ENCODE measurements around the gene RENBP.

The RENBP gene

DNA sequence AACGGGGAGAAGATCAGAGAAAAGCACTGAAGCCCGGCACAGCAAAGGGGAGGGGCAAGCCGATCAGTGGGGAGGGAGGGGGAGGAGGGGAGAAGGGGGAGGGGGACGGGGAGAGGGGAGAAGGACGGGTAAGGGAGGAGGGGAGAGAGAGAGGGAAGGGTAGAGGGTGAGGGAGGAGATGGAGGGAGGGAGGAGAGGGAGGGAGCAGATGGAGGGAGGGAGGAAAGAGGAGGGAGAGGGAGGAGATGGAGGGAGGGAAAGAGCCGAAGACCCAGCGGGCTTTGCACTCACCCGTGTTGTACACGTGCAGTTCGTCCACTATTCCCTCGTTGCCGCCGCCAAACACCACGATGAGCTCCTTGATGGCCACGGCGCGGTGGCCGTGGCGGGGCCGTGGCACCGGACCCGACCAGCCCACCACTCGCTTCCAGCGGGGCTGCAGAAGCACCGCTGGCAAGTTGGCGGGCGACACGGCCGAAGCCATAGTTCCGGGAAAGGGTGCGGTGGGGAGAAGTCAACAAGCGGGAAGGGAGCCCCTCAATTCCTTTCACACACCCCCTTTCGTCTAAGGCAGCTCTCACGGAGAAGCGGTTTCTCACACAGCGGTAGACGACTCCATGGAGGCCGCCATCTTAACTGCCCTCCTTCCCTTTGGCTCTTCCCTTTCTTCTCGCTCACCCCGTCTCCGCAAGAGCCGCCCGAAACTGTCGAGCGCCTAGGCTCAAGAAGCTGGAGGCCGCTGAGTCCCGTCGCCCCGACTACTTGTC, 26.1 kb upstream of the RENBP start:
- DNase-seq (ENCODE audit: low spot score) = peak; percentile 59

DNA sequence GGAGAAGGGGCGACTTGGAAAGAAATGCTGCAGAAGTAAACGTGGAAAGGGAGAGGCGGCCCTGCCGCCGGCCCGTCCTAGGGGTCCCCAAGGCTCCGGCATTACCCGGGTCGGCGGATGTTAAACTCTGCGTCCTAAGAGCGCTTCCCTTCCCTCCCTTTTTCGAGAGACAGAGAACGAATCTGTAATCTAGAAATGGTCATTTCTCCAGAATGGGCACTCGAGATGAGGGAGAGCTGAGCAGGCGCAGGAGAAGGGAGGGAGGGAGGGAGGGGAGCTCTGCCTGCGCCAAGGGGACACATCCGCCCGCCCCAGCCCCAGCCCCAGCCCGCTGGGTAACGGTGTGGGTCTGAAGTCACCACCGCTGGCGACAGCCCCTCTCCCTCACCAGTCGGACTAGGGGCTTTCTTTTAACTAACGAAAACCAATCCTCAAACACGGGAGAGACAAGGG, 25.5 kb upstream of the RENBP start:
- DNase-seq (ENCODE audit: low spot score) = no peak

GRCh38 chrX:153969125-153969903, 24.9 kb upstream of the RENBP start:
- DNase-seq (ENCODE audit: low spot score) = peak; percentile 7

DNA sequence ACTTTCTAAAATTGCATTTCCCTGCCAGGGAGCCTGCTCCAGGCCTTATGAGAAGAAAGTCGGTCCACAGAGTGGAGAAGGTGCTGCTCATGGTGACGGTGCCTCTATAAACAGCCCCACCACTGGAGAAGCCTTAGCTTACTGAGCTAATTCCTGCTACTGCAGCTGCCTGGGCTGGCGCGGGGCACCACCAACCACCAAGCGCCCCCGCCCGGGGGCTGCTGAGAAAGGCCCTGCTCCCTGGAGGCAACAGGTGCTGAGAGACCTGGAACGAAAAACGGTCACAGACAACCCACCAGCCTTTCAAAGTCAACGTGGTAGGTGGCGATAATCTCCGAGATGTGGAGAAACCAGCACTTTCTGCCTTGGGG, 24.3 kb upstream of the RENBP start:
- DNase-seq (ENCODE audit: low spot score) = peak; percentile 31

GRCh38 chrX:153968255-153968654, 23.8 kb upstream of the RENBP start:
- no peak for DNase-seq (ENCODE audit: low spot score)

DNA sequence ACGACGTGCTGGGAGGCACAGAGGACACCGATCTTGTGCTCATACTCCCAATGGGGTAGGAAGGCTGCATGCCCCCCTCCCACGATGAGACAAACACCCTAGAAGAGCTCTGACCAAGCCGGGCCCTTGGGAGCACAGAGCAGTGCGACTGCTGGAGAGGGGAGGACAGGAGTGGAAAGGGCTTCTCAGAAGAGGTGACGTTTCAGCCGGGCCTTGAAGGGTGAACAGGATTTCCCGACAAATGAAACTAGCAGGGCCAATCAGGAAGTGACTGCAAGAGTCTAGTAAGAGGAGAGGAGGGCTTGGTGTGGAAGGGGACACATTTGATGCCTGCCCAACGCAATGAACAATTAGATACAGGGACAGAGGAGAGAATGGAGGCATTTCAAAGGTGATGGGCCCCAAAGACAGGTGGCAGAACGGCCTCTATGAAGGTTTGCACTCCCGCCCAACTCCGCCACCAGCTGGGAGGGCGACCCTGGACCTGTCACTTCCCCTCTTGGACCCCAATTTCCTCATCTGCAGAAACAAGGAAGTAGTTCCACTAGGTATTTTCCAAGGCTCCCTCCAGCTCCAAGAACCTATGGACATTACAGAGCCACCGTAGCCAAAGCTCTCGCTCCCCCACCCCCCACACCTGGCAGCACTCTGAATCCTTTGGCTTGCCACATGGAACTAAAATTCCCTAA, 23.2 kb upstream of the RENBP start:
- DNase-seq (ENCODE audit: low spot score) = no peak

DNA sequence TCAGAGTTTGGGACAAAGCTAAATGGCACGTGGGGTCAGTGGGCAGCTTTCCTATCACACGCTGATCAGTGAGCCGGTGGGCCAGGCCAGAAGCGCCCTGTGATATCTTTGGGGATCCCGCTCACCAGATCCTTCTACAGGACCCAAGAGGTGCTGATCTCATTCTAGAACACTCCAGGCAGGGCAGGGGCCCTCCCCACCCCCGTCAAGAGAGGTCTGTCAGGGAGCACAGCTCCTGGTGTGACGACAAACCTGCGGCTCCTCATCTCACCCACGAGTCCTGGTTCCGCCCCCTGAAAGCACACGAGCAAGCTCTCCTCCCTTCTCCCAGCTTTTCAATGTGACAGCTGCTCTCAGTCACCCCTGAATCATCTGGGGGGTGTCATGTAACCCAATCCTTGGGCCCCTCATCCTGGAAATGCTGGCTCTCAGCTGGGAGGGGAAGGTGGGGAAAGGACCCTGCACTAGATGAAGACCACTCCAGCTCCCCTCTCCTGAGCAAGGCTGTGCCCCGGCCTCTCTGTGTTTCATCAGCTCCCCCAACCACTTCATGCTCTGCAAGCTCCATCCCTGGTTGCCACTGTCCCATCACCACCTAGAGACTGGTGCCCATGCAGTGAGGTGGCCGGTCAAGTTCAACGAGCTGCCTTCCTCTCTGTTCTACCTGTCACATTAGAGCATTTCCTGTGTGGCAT, 22.5 kb upstream of the RENBP start:
- DNase-seq (ENCODE audit: low spot score) = no peak

DNA sequence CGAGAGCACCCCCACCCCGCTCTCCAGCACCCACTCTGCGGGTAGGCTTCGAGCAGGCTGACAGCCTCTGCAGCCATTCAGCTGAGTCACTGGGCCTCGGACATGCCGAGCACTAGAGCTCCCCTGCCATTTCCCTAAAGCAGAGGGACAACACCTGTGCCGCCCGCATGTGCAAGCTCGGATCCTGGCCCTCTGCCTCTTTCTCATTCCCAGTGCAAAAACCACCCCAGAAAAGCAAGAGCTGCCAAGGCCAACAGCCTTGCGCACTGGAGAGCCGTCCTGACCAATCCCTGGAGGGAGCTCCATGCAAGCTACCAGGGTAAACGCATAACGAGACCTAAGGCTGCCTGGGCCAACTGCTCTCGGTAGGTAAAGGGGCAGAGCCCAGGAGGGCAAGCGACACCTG, 21.8 kb upstream of the RENBP start:
- DNase-seq (ENCODE audit: low spot score) = no peak

- no peak for DNase-seq (ENCODE audit: low spot score)
Measured at GRCh38 chrX:153965406-153965805, 21.0 kb upstream of the RENBP start.

DNA sequence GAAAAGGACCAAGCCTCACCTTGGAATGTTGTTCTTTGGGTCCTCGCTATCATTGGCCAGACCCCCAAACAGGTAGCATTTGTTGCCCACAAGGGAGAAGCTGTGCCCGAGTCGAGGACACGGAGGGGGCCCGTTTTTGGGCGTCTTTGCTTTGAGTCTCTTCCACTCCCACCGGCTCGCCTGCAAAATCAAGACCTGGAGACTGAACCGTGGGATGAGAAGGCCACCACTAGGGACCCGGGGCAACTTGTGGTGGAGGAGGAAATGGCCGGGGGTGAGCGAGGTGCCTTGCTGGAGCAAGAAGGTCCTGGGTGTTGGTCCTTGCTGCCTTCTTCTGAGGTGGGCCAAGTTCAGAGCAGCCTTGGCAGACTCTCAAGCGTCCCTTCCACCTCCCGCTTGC, 19.7 kb upstream of the RENBP start:
- no peak for DNase-seq (ENCODE audit: low spot score)

GRCh38 chrX:153963546-153963945, 19.1 kb upstream of the RENBP start:
- DNase-seq (ENCODE audit: low spot score) = no peak

- DNase-seq (ENCODE audit: low spot score) = no peak
Measured at GRCh38 chrX:153961292-153961691, 16.8 kb upstream of the RENBP start.

DNA sequence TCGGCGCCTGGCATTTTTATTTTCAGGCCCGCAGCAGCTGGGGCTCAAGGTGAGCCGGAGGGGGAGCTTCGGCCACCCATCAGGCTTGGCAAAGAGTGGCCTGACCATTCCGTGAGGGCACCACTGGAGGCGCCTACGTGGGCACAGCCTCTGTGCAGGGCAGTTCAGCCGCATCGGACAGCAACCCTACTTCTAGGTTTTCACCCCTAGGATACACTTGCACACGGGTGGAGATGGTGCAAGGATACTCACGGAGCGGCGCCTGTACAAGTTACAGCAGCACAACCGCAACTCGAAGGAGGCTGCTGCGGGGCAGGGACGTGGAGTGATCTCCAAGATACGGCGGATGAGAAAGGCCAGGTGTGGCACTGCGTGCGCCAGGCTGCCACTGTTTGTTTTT, 16.3 kb upstream of the RENBP start:
- no peak for DNase-seq (ENCODE audit: low spot score)

GRCh38 chrX:153960077-153960476, 15.6 kb upstream of the RENBP start:
- no peak for DNase-seq (ENCODE audit: low spot score)

- DNase-seq (ENCODE audit: low spot score) = no peak
Measured at GRCh38 chrX:153959649-153960048, 15.2 kb upstream of the RENBP start.

DNA sequence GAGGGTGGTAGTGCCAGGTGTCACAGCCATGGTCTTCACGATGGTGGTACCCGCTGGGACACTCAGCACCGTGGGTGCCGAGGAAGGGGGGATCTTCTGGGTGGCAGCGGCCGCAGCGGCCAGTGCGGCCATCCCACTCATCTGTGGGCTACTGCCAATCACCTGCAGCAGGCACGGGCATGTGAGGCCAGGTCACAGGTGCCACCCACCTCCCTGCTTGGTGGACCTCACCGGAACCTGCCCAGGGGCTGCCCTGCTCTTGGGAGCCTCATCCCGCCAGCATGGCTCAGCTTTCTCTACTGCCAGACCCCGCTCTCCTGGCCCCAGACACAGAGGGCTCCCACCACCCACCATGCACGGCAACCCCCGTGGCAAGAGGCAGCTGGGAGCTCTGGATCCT, 14.2 kb upstream of the RENBP start:
- DNase-seq (ENCODE audit: low spot score) = no peak

- no peak for DNase-seq (ENCODE audit: low spot score)
Measured at GRCh38 chrX:153957224-153957623, 12.8 kb upstream of the RENBP start.

- DNase-seq (ENCODE audit: low spot score) = no peak
Measured at GRCh38 chrX:153956044-153956907, 11.8 kb upstream of the RENBP start.

DNA sequence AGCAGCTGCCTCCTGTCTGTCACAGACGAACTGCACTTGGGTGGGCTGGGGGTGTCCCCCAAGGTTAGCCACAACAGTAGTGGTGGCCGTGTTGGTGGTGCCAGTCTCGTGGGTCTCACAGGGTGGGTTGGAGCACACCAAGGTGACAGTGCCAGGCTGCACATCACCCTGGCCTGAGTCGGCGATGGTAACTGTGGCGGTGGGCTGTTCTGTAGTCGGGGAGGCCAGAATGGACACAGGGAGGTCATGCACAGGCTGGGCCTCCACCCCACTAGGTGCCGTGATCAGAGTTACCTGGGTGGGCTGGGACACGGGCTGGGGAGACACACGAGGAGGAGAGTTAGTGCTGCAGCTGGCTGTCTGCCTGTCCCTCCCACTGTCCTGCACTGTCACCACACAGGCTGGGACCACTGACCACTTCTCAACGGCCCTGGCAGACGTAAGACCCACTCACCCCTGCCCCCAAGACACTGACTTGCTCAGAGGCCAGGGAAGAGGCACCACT, 10.8 kb upstream of the RENBP start:
- no peak for DNase-seq (ENCODE audit: low spot score)

DNA sequence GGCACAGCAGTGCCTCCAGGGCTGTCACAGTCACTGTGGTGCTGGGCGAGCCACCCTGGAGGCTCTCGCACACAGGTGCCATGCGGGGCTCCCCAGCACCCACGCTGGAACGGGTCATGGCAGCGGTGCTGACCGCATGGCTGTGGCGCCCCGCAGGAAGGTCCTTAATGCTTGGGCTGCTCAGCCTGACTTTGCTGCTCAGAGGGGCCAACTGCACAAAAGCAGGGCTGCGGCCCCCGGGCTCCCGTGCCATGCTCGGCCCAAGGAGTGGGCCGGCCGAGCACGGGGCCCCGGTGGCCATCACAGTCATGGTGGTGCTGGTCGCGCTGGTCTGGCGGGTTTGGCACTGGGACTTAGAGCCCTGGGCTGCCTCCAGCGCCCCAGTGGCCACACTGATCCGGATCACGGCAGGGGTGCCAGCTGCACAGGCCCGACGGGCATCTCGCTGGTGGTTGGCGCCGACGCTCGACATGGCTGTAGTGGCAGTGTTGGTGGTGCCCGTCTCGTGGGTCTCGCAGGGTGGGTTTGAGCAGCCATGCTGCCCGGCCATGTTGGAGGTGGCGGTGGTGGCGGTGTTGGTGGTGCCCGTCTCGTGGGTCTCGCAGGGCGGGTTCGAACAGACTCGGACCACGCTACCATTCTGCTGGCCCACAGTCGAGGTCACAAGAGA, 10.2 kb upstream of the RENBP start:
- DNase-seq (ENCODE audit: low spot score) = no peak

Measured in hematopoietic multipotent progenitor cell treated with erythropoietin and hydrocortisone succinate and interleukin-3 and kit ligand, for 17 days (in vitro differentiated cells).